Activated CD4-positive, alpha-beta T cell treated with anti-CD3 and anti-CD28 coated beads, Interleukin-2, amount 50 U/mL, for 4 hours (primary cell): ENCODE results near the gene KIAA1755.

Source experiments
- DNase-seq, 2 experiments: peaks; one replicate each; pipeline ENCODE4 v3.0.0-alpha.2; 2020

KIAA1755 gene

DNA sequence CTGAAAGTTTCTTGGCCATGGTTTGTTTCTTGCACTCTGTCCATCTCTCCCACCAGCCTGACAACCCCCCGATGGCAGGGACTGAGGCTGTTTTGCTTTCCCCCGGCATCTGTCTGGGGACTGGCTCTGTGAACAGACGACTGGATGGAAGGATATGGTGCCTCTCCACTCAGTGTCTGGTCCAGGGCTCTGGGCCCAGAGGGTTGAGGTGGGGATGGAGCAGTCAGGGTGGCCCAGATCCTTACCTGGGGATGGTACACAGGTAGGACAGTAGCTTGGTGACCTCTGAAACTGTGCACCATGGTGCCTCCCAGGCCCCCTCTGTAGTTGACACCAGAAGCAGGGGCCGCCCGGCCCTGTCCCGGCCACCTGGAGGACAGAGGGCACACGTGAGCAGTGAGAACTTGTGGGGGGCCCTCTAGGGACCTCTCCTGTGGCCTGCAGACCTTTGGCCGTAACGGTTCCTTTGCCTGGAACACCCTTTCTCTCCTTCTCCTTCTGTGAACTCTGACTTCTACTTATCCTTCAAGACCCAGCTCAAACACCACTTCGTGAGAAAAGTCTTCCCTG is 29.5 kb downstream of the KIAA1755 start:
- DNase-seq, result no peak

DNA sequence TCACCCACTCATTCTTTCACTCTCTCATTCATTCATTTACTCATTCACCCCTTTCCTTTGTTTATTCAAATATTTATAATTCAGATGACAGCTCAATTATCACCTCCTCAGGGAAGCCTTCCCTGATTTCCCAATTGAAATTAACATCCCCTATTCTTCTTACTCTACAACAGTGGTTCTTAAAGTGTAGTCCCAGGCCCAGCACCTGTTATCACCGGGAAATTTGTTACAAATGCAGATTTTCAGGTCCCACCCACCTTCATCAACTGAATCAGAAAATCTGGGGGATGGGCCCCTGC is 30.3 kb downstream of the KIAA1755 start:
- DNase-seq, result no peak

DNA sequence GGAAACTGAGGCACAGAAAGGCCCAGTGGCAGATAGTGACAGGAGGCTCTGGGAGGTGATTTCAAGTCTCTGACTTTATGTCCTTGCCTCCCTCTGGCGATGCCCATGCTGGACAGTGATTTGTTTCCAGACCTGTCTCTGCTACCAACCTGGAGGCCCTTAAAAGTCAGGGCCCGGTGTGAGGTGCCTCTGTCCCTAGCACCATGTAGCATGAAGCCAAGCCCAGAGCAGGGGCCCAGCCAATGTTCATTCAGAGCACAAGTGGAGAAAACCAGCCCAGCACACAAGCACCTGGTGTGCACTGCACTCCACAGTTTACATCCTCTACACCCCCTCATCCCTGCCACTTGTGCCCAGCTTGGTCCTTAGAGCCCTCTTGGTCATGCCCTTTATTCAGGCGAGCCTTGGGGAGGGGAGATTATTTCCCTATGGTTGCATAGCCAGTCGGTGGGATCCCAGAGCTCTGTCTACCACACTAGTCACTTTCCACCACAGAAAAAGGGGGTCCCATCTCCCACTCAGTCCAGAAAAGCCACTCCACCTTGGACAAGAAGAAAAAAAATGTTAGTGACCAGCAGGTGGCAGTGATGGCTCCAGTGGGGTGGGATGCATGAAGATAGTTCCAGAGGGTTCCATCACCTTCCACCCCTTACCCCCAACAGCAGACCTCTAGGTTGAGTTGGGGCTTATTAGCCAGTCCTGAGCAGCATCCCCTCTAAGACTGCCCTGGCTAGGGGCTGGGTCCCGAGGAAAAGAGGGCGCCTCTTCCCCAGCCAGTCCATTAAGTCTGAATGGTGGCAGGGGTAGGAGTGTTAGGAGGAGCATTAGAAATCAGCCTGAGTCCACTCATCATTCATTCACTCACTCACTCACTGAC is 30.9 kb downstream of the KIAA1755 start:
- no peak for DNase-seq

DNA sequence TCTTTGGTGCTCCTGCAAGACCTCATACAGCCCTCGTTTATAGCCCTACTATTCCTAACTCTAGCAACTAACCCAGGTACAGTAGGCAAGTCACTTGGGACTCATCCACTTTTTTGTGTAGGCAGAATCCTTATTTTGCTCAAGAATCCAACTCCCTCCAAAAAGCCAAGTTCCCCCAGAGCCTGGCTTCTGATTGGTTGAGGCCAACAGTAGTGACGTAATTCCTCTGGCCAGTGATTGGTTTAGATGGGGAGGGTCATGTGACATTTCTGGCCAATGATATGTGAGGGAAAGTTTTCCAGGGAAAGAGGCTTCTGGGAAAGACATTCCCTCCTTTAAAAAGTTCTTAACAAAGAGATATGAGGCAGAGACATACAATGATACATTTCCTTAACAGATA is 32.1 kb downstream of the KIAA1755 start:
- no peak for DNase-seq

DNA sequence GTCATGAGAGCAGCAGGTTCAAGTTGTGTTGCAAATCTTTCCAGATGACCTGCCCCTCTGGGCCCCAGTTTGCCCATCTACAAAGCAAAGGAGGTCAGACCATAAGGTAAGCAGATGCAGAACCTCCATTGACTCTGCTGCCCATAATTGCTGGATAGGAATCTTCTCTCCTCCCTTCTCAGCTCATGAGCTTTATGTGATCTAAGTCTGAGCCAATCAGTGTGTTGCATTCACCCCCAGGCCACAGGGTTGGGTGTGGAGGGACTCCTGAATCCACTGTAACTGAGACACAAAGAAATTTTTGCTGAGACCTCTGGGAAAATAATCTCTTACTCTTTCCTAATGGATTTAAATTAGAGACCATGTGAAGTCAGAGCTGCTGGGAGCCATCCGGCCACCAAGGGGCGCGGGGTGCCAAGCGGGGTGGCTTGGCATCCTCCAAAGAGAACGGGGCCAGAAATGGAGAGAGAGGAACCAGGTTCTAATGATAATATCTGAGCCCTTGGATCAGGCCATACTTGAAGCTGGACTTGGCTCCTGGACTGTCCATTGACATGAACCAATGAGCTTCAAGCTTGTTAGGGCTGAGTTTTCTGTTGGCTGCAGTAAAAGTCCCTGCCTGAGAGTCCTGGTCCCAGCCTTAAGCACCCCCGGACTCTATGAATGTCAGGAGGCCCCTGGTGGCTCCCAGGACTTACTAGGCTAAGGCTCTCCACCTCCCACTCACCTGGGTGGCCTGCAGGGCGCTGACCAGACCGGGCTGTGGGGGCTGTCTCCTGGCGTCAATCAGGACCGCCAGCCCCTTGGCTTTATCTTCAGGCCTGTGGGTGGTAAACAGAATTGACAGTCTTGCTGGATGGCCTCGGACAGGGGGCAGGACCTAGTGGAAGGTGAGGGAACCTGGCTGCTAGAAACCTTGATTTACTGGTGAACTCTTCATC is 32.8 kb downstream of the KIAA1755 start:
- no peak for DNase-seq

DNA sequence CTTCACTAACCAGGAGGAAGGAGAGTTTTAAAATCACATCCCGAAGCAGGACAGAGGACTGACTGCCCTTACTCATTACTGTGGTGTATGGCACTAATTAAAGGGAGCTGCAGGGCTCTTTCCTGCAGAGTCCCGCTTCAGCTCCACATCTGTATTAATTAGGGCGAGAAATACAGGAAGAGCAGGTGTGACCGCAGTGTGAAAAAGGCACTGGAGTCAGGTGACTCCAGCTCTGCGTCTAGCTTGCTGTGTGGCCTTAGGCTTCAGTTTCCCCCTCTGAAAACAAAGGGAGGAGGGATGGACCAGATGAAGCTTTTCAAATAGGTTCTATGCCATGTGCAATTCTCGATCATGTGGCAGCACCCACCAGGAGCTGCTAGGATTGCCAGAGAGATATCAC is 34.0 kb downstream of the KIAA1755 start:
- DNase-seq, result no peak

DNA sequence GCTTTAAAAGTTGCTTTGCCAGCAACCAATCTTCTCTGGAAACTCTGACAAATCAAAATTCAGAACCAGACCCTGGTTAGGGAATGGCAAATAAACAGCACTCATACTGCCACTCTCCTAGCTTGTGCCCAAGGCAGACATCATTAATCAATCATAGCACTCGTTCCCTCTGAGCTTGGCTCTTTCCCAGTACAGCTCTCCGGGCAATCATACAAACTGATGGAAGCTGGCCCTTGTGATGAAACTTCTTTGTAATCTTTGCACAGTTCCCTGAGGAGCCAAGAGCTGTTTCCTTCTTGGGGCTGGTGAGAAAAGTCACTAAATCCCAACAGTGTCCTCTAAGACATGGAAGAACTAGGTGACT is 34.7 kb downstream of the KIAA1755 start:
- no peak for DNase-seq

DNA sequence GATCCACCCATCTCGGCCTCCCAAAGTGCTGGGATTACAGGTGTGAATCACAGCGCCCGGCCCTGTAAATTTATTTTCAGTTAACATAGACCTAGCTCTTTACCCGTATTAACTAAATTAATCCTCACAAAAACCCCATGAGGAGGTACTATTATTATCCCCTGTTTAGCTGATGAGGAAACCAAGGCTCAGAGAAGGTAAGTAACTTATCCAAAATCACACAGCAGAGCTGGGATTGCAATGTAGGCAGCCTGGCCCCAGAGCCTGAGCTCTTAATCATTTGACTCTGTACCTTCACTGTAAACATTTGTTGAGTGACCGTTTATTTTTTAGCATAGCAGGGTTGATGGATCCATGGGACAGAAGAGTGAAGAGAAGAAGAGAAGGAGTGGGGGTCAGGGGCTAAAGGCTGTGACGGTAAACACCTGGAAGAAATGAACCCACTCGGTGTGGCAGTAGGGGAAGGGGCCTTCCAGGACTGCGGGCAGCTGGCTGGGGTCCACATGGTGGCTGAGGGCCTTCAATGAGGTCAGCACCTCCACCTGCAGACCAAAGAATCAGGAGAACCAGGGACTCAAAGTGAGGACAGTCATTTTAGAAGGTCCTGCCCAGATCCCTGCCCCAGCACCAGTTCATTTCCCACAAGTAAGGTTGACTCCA is 35.2 kb downstream of the KIAA1755 start:
- no peak for DNase-seq

DNA sequence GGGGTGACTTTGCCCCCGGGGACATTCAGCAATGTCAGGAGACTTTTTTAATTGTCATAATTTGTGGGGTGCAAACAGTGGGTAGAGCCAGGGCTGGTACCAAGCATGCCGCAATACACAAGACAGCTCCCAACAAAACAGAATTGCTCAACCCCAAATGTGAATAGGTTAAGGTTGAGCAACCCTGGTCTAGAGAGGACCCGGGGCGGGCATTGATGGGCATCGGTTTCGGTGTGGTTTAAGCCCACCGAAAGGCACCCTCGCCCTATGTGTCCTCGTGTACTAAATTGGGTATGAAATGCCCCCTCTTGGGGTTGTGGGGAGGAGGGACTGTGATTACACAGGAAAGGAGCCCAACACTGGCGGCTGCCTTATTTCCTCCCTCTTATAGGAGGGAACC is 36.0 kb downstream of the KIAA1755 start:
- no peak for DNase-seq

DNA sequence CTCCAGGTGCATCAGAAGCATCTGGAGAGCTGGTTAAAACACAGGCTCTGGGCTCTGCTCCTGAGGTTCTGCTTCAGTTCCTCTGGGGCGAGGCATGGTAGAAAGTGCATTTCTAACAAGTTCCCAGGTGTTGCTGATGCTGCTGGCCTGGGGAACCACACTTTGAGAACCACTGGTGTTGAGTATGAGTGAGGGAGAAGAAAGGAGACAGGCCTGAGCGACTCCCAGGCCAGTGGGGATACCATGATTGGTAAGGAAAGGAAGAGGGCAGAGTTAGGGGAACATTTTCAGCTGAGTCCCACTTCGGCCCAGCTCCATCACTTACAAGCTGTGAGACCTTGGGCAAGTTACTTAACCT is 36.8 kb downstream of the KIAA1755 start:
- no peak for DNase-seq

DNA sequence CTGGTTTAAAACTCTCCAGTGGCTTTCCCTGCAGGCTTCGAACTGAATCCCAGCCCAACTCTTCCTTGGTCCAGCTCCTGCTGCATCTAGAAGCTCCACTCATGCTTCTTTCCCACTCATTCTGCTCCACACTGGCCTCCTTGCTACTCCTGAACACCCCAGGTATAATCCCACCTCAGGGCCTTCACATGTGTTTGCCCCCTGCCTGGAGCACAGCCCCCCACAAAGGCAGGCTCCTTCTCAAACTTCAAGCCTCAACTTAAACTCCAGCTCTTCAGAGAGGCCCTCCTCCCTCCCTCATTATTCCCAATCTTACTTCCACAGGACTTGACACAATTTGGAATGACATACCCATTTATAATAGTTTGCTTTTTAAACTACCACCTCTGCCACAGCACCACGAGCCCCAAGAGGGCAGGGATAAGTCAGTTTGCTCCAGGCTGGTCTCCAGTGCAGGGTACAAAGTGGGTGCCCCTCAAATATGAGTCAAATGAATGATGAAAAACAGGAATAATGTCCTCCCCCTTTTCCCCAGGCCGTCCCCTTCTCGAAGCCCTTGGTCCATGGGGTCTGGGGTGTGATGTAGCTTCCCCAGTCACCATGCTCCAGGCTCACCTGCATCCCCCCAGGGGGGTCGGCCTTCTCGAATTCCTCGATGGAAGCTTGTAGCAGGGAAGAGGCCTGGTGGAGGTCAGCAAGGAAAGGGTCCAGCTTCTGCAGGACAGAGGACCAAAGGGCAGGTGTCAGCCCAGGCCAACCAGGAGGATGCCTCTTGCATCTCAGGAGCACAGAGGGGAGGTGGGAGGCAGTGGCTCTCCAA is 37.4 kb downstream of the KIAA1755 start:
- DNase-seq, result no peak

DNA sequence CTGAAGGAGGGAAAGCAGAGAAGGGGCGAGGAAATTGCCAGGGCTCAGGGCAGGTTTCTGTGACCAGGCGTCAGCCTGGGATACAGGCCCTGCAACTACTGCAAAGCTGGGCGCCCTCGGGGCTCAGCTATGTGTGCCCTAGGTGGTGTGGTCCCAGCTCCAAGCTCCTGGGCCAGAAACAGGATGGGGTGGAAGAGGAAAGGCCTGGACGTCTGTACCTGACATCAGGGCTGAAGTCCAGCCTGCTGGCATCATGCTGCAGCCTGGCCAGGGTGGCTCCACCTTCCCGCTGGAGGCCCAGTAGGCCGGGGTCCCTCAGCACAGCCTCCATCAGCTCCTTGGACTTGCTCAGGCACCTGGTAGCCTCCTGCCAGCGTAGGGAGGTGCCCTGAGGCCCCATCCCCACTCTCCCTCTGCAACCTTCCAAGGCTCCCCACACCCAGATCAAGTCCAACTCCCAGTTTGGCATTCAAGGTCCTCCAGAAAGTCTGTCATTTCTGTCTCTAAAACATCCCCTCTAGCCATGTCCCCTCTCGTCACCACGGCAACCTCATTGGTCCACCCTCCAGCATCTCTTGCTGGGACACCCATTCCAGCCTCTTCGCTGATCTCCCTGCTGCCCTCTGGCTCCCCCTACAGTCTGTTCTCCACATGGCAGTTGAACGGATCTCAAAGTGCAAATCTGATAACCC is 38.2 kb downstream of the KIAA1755 start:
- DNase-seq, result peak; percentile 29 to 41

DNA sequence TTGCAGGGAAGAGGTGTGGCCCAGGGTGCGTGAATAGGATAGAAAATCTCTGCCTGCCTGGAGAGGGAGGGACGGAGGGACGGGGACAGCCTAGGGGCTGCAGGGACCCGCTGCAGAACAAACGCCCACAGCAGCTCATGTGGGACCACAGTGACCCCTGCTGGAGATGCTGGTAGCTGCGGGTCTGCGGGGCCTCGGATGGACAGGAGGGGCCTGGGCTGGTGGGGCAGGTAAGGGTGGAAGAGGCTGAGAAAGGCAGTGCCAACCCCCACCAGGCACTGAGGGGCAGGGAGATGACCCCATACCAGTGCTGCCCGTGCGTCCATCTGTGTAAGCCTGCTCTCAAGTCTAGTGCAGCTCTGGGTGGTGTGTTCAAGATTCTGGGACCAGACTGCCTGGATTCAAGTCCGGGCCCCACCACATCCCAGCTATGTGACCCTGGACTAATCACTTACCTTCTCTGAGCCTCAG is 39.4 kb downstream of the KIAA1755 start:
- peak; percentile 47 to 58 for DNase-seq

DNA sequence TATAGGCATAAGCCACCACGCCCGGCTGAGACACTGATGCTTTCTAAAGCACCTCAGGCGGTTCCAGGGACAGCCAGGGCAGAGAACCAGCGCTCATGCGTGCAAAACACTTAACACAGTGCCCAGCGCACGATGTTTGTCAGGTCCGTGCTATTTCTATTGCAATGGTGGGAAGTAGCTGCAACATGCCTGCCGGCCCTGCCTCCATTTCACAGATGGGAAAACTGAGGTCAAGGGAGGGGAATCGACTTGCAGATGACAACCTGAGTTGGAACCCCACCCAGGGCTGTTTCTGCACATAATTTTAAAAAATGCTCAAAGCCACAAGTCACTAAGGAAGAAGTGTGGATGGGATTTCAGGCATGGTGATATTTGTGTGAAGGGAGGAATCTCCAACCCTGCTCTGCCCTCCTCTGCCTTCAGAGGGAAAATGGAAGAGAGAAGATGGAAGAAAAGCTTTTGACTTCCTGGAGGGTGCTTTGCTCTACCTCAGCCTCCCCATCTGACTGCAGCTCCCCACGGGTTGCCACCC is 39.9 kb downstream of the KIAA1755 start:
- no peak for DNase-seq

DNA sequence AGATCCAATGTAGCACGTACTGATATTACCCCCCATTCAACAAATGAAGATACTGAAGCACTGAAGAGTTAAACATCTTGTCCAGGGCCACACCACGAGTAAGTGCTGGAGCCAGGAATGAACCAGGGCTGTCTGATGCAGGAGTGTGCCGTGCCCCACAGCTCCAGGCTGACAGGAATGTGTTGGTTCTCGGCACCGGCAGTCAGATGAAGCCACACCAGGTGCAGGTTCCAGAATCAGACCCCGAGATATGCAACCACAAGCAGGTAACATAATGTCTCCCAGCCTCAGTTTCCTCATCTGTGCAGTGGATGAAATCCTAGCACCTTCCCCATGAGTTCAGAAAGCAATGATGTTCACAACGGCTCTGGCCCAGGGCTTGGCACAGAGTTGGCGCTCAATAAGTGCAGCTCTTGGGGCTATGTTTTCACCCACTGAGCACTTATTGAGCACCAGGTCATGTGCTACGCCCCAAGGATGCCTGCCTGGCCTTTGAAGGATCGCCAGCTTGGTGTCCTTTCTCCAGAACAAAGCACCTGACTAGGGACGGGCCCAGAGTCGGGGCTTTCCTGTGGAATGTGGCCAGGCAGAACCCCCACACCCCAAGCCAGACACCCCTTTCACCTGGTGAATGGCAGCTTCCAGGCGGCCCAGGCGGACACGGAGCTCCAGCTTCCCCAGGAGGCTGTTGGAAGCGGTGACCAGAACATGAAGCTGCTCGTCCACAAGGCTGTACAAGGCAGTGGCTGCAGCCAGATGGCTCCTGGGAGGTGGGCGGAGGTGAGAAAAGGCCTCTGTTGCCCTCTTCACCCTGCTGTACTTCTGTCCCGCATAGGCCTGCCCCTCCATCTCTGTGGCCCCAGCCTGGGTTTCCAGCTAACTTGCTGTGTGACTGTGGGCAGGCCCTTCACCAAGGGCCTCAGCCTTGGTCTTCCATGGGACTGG is 41.3 kb downstream of the KIAA1755 start:
- DNase-seq, result no peak

DNA sequence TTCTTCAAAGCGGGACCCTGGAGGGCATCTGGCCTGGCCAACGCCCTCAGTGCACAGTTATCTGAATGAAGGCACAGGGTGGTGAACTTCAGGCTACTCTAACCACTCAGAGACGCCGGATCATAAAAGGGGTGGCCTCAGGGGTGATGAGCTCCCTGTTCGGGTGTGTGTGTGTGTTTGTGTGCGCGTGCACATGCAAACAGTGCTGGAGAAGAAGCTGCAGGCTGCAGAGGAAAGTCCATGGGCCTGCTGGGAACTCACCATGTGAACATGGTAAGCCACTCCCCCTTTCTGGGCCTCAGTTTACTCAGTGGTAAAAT is 42.0 kb downstream of the KIAA1755 start:
- DNase-seq, result no peak

DNA sequence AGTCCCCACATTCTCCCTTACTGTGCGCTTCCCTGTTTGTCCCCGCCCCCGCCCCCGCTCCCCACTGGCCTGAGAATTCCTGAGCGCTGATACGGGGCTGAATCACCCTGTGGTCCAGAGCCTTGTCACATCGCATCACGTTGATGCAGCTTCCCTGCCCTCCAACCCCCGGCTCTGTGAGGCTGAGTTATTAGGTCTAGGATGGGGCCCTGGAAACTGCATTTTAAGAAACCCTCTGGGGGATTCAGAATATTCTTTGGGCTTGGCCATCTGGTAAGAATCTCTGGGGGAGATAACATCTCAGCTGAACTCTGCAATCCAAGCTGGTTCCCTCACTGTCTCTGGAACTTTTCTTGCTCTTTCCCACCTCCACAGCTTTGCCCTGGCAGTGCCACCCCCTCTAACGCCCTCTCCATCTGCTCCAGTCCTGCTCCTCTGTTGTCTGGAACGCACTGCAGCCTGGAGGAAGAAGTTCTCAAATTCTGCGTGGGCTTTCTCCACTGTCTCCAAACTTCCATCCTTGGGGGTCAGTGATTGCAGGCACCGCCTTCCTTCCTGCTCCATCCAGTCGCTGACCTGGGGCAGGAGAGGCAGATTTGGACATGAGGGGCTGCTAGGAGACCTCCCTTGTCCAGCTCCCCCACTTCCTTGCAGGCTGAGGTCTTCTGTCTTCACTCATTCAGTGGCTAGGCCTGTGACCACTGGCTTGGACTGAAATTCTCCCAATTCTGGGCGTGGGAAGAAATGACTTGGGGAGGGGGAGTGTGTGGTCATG is 42.6 kb downstream of the KIAA1755 start:
- DNase-seq, result no peak

DNA sequence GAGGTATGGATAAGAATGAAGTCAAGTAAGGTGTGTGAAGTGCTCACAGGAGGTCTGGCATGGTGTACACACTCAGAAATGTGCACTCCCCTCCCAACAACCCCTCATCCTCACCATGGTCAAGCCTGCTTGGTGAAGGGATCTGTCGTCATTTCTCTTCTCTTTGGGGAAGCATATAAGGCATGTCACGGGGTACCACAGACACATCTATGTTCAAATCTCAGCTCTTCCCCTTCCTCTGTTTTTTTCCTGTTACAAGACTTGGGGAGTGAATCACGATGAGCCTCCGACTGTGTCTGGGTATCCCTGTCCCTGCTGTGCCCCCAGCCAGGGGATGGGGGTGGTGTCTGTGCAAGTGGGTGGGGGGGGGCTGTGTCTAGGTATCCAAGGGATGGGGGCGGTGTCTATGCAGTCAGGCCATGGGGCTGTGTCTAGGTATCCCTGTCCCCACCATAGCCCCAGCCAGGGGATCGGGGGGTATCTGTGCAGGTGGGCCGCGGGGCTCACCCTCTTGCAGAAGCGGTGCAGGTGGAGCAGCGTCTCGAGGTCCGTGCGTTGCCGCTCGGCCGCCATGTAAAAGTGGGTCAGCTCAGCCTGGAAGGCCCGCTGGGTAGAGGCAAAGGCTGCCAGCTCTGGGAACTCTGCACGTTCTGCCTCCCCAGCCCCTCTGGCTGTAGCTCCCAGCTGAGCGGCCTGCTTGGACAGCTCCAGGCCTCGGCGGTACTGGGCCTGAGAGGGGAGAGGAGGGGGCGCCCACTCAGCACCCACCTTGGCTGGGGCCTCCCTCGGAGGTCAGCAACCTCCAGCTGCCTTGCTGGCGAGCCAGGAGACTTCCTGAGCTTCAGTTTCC is 43.6 kb downstream of the KIAA1755 start:
- no peak for DNase-seq

DNA sequence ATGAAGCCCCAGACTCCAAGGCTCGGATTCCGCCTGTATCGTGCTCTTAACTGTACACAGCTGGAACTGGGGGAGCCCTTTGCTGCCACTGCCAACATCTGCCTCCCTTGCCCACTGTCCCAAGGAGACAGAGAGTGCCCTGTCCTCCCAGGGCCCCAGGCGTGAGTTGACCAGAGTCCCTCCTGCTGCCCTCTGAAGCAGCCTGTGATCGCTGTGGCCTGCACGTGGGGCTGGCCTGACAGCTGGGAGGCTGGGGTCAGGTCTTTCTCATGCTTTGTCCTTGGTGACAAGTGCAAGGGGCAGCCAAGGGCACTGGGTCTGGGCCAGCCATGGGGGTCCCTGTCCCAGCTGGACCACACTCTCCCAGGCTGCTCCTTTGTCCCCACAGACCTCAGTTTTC is 44.3 kb downstream of the KIAA1755 start:
- DNase-seq, result no peak
